ENCODE results near the gene KCNA5. TPM values are rescaled to one million over a fixed set of nuclear protein-coding genes. Genes with fewer than 3 reads are reported as not detected.
A peak's percentile ranks its signal among the peaks of the same experiment; 100 is the strongest.

KCNA5 gene
- total and polyA plus RNA-seq, 10 donors: 0.23 to 1.1 (median 0.58) TPM

- intact Hi-C loops (cut with DNase I; ENCODE audit: low total_unique reads): no loop called here
- no peak for TF ChIP-seq POLR2AphosphoS5 (IDR thresholded peaks at IDR 0.05)
- TF ChIP-seq POLR2A (IDR thresholded peaks at IDR 0.05): no peak
- TF ChIP-seq CTCF (IDR thresholded peaks at IDR 0.05 in 8 of 11, conservative IDR thresholded peaks at IDR 0.05 in 3 of 11): no peak
- no peak overlapping the region for H3K27ac ChIP-seq
- H3K4me3 ChIP-seq: no peak overlapping the region
- no peaks in the 10 kb centered on the region for H3K9me3 ChIP-seq
- no peaks in the 10 kb centered on the region for H3K36me3 ChIP-seq
- H3K4me1 ChIP-seq: peaks cover 0 to 26% (median 10%) of the 10 kb centered on the region in 6 donors
- WGBS, 5 donors: 67 to 87% (median 74%) methylated on average over 3 of the region's 3 CpGs
- no peak for DNase-seq
- peaks cover 0 to 37% (median 16%) of the 10 kb centered on the region in 7 donors for H3K27me3 ChIP-seq (replicated peaks in 1 of 7)
These were observed 3.9 kb upstream of the KCNA5 start for GRCh38 chr12:5039815-5040214.

- intact Hi-C loops (cut with DNase I; ENCODE audit: low total_unique reads): no loop called here
- Histone ChIP-seq H3K36me3 (no peaks in the 10 kb centered on the region), H3K4me1 (peaks cover 0 to 26% (median 10%) of the 10 kb centered on the region in 6 donors), H3K27ac (no peak overlapping the region), H3K4me3 (no peak overlapping the region), H3K27me3 (replicated peaks in 1 of 7) (peaks cover 0 to 42% (median 20%) of the 10 kb centered on the region in 7 donors), H3K9me3 (no peaks in the 10 kb centered on the region)
- WGBS, 5 donors: 21 to 39% (median 21%) methylated on average over 5 of the region's 5 CpGs
- DNase-seq: no peak
- TF ChIP-seq POLR2A (IDR thresholded peaks at IDR 0.05): no peak
- TF ChIP-seq CTCF (IDR thresholded peaks at IDR 0.05 in 8 of 11, conservative IDR thresholded peaks at IDR 0.05 in 3 of 11): no peak
- no peak for TF ChIP-seq POLR2AphosphoS5 (IDR thresholded peaks at IDR 0.05)
These were observed 3.3 kb upstream of the KCNA5 start for GRCh38 chr12:5040368-5040767.

- Histone ChIP-seq H3K27me3 (replicated peaks in 1 of 7) (peaks cover 0 to 72% (median 23%) of the 10 kb centered on the region in 7 donors), H3K27ac (no peak overlapping the region), H3K4me1 (peaks cover 0 to 30% (median 17%) of the 10 kb centered on the region in 6 donors), H3K36me3 (no peaks in the 10 kb centered on the region), H3K9me3 (peaks cover 0 to 5% (median 0%) of the 10 kb centered on the region in 8 donors), H3K4me3 (peak overlapping the region in 5 of 8 donors; percentile 6 to 56 (median 26))
- no peak for DNase-seq
- TF ChIP-seq POLR2A (IDR thresholded peaks at IDR 0.05) (no peak), CTCF (IDR thresholded peaks at IDR 0.05 in 8 of 11, conservative IDR thresholded peaks at IDR 0.05 in 3 of 11) (no peak), POLR2AphosphoS5 (IDR thresholded peaks at IDR 0.05) (no peak)
- WGBS, 5 donors: 54 to 76% (median 64%) methylated on average over 54 to 71 of the region's 71 CpGs
- intact Hi-C loops (cut with DNase I; ENCODE audit: low total_unique reads): no loop called here
These were observed 979 bp downstream of the KCNA5 start for GRCh38 chr12:5044420-5045295.

- H3K27me3 ChIP-seq (replicated peaks in 1 of 7): peaks cover 0 to 64% (median 23%) of the 10 kb centered on the region in 7 donors
These were observed 3.4 kb downstream of the KCNA5 start for GRCh38 chr12:5047094-5047493.

More at GRCh38 chr12:5047094-5047493, 3.4 kb downstream of the KCNA5 start:
- Histone ChIP-seq H3K36me3 (no peaks in the 10 kb centered on the region), H3K27ac (no peak overlapping the region), H3K4me1 (peaks cover 0 to 44% (median 36%) of the 10 kb centered on the region in 6 donors), H3K4me3 (no peak overlapping the region), H3K9me3 (peaks cover 0 to 5% (median 0%) of the 10 kb centered on the region in 8 donors)
- WGBS, 5 donors: 88 to 89% (median 89%) methylated on average over 5 of the region's 5 CpGs
- TF ChIP-seq CTCF (IDR thresholded peaks at IDR 0.05 in 8 of 11, conservative IDR thresholded peaks at IDR 0.05 in 3 of 11) (no peak), POLR2A (IDR thresholded peaks at IDR 0.05) (no peak), POLR2AphosphoS5 (IDR thresholded peaks at IDR 0.05) (no peak)
- DNase-seq: no peak
- intact Hi-C loops (cut with DNase I; ENCODE audit: low total_unique reads): no loop called here

Measured in spleen (tissue), 11 donors.